Muscle of leg (tissue), 11 donors: ENCODE results near the gene SPOCK1. TPM values are rescaled to one million over a fixed set of nuclear protein-coding genes. Genes with fewer than 3 reads are reported as not detected.

Source experiments
- DNase-seq: peaks from one replicate; pipeline ENCODE4 v3.0.0; 2013
- H3K27ac ChIP-seq: one replicate; pipeline ENCODE4 v1.5.1; 2013; ENCODE audit warnings: mild to moderate bottlenecking, low read length, control low read depth
- H3K27me3 ChIP-seq: one replicate; pipeline ENCODE4 v1.6.1; 2013; ENCODE audit warnings: low read length; ENCODE audit not compliant: control insufficient read depth, insufficient read depth
- H3K36me3 ChIP-seq: one replicate; pipeline ENCODE4 v1.6.1; 2013; ENCODE audit warnings: low read length; ENCODE audit not compliant: control insufficient read depth, insufficient read depth
- H3K4me1 ChIP-seq: one replicate; pipeline ENCODE4 v1.6.1; 2013; ENCODE audit warnings: low read length; ENCODE audit not compliant: control insufficient read depth, insufficient read depth
- H3K4me3 ChIP-seq: one replicate; pipeline ENCODE4 v1.5.1; 2013; ENCODE audit warnings: low read length, control low read depth
- H3K9me3 ChIP-seq: replicated peaks from 2 replicates; pipeline ENCODE4 v1.6.1; 2013; ENCODE audit warnings: low read depth, low read length; ENCODE audit not compliant: control insufficient read depth
- WGBS: methylation state at CpG from one replicate; pipeline ENCODE4 v1.1.5; 2013; ENCODE audit warnings: missing lambda C conversion rate; ENCODE audit not compliant: insufficient coverage; 5-methylcytosine and 5-hydroxymethylcytosine counted together
- polyA plus RNA-seq, 8 donors: library from polyadenylated mRNA; unstranded; fragments of 120-200 nt; gene quantifications; one replicate each; pipeline versions ENCODE4 v1.2.1 to v1.2.3, GENCODE V29; 2013; ENCODE audit warnings: inconsistent platforms in 1 of 8, low replicate concordance in 1 of 8; ENCODE audit not compliant: insufficient read length in 8 of 8, insufficient read depth in 1 of 8
- total RNA-seq: library from RNA; stranded (reverse); fragments of 120-200 nt; gene quantifications from one replicate; pipeline ENCODE4 v1.2.4, GENCODE V29; 2013

Gene SPOCK1
- total and polyA plus RNA-seq, 9 donors, result 2.3 to 14.8 (median 4.6) TPM

GRCh38 chr5:137370096-137371071 lies 128.7 kb downstream of the SPOCK1 start:
- DNase-seq, result no peak
- H3K36me3 ChIP-seq, result no peaks in the 10 kb centered on the region
- H3K27ac ChIP-seq, result no peak overlapping the region
- no peak overlapping the region for H3K4me3 ChIP-seq
- H3K27me3 ChIP-seq, result peaks cover 2% of the 10 kb centered on the region
- WGBS, result 83% methylated on average over 9 of the region's 15 CpGs
- H3K4me1 ChIP-seq, result no peaks in the 10 kb centered on the region
- no peaks in the 10 kb centered on the region for H3K9me3 ChIP-seq

- no peak overlapping the region for H3K27ac ChIP-seq
- no peak for DNase-seq
- WGBS, result 90% methylated on average over 4 of the region's 6 CpGs
- no peak overlapping the region for H3K4me3 ChIP-seq
- no peaks in the 10 kb centered on the region for H3K9me3 ChIP-seq
- no peaks in the 10 kb centered on the region for H3K4me1 ChIP-seq
- peaks cover 2% of the 10 kb centered on the region for H3K27me3 ChIP-seq
- H3K36me3 ChIP-seq, result no peaks in the 10 kb centered on the region
Observed at GRCh38 chr5:137368651-137369050, 130.5 kb downstream of the SPOCK1 start.

- no peak for DNase-seq
- peaks cover 2% of the 10 kb centered on the region for H3K27me3 ChIP-seq
- no peak overlapping the region for H3K4me3 ChIP-seq
- no peaks in the 10 kb centered on the region for H3K9me3 ChIP-seq
- WGBS, result 83% methylated on average over 1 of the region's 1 CpG
- no peaks in the 10 kb centered on the region for H3K36me3 ChIP-seq
- H3K27ac ChIP-seq, result no peak overlapping the region
- no peaks in the 10 kb centered on the region for H3K4me1 ChIP-seq
Observed at GRCh38 chr5:137367951-137368350, 131.2 kb downstream of the SPOCK1 start.

GRCh38 chr5:137366526-137366925 lies 132.6 kb downstream of the SPOCK1 start:
- Histone ChIP-seq H3K4me1 (no peaks in the 10 kb centered on the region), H3K27ac (no peak overlapping the region), H3K36me3 (no peaks in the 10 kb centered on the region), H3K4me3 (no peak overlapping the region), H3K9me3 (no peaks in the 10 kb centered on the region), H3K27me3 (peaks cover 2% of the 10 kb centered on the region)
- peak; percentile 2 for DNase-seq
- 40% methylated on average over 1 of the region's 3 CpGs for WGBS

- Histone ChIP-seq H3K27ac (no peak overlapping the region), H3K4me3 (no peak overlapping the region), H3K36me3 (no peaks in the 10 kb centered on the region), H3K9me3 (no peaks in the 10 kb centered on the region), H3K27me3 (no peaks in the 10 kb centered on the region), H3K4me1 (no peaks in the 10 kb centered on the region)
- DNase-seq, result no peak
- no CpG with 5 or more reads among the region's 3 CpGs for WGBS
Observed at GRCh38 chr5:137365126-137365865, 133.8 kb downstream of the SPOCK1 start.

DNA sequence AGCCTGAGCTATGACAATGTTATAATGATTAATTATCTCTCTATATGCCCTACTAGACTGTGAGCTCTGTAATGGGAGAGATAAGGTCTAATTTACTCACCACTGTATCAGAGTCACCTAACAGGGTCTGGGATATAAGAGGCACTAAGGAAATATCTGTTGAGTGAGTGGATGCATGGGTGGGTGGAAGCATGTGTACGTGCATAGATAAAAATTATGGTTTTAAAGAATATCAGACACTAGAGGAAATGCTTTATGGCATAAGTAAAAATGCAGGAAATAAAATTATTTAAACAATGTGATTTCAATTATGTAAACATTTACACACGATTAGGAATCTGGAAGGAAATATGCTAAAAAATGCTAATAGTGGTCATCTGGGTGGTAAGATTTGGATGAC lies 137.8 kb downstream of the SPOCK1 start:
- Histone ChIP-seq H3K27me3 (no peaks in the 10 kb centered on the region), H3K36me3 (no peaks in the 10 kb centered on the region), H3K27ac (no peak overlapping the region), H3K4me1 (no peaks in the 10 kb centered on the region), H3K4me3 (no peak overlapping the region), H3K9me3 (no peaks in the 10 kb centered on the region)
- WGBS, result no CpG with 5 or more reads among the region's 2 CpGs
- DNase-seq, result no peak

DNA sequence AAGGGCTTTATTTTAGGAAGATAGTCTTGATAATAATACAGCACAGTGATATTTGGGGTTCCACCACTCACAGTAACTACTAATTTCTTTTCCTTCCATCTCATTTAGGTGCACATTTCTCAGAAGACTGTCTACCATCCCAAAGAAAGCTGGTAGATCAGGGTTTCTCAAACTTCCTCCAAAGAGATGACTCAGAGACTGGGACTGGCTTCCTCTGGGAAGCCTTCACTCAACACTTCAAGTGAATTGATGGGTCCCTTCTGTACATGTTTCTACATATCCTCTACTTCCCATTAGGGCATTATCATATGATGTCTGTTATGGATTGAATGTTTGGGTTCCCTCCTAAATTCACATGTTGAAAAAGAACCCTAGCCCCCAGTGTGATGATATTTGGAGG lies 138.5 kb downstream of the SPOCK1 start:
- H3K36me3 ChIP-seq, result no peaks in the 10 kb centered on the region
- no peak overlapping the region for H3K27ac ChIP-seq
- H3K4me1 ChIP-seq, result no peaks in the 10 kb centered on the region
- DNase-seq, result no peak
- H3K9me3 ChIP-seq, result no peaks in the 10 kb centered on the region
- no peaks in the 10 kb centered on the region for H3K27me3 ChIP-seq
- H3K4me3 ChIP-seq, result no peak overlapping the region

DNA sequence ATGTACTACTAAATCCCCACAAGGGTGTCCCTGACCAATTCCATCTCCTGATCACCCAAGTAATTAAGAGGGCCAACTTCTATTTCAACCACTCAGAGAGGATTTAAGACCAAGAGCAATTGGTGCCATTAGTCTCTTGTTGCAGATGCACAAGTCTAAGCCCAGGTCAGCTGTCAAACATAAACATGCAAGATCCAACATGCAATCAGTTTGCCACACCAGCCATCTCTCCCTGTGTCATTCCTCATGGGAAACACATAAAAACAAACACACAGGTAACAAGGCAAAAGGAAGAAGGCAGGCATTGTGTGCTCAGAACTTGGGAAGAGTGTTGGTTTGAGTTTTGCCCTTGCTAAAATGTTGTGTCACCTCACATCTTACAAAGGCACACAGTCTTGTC lies 139.2 kb downstream of the SPOCK1 start:
- Histone ChIP-seq H3K27me3 (no peaks in the 10 kb centered on the region), H3K36me3 (no peaks in the 10 kb centered on the region), H3K4me3 (no peak overlapping the region), H3K27ac (no peak overlapping the region), H3K4me1 (no peaks in the 10 kb centered on the region), H3K9me3 (no peaks in the 10 kb centered on the region)
- no peak for DNase-seq

- Histone ChIP-seq H3K36me3 (no peaks in the 10 kb centered on the region), H3K4me3 (no peak overlapping the region), H3K9me3 (no peaks in the 10 kb centered on the region), H3K4me1 (no peaks in the 10 kb centered on the region), H3K27me3 (peaks cover 2% of the 10 kb centered on the region), H3K27ac (no peak overlapping the region)
- 57% methylated on average over 3 of the region's 3 CpGs for WGBS
- DNase-seq, result no peak
Observed at GRCh38 chr5:137357436-137357835, 141.7 kb downstream of the SPOCK1 start.

DNA sequence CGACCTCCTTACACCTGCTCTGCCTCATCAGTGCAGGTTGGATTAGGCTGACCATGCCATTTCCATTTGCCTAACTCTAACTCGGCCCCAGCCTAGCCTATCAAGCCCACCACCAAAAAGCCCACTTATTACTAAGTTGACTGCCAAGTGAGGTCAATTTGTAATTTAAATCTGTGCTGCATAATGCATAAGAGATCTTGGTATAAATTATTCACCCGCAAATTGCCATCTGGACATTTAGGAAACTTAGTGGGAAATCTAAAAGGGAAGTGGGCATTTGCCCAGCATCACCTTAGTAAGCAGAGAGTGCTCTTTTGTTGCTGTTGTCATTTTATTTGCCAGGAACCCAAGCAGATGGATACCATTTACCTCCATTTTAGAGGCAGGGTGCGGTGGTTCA lies 143.0 kb downstream of the SPOCK1 start:
- H3K36me3 ChIP-seq, result no peaks in the 10 kb centered on the region
- DNase-seq, result no peak
- H3K4me3 ChIP-seq, result no peak overlapping the region
- peaks cover 2% of the 10 kb centered on the region for H3K27me3 ChIP-seq
- WGBS, result 86% methylated on average over 2 of the region's 4 CpGs
- no peak overlapping the region for H3K27ac ChIP-seq
- H3K4me1 ChIP-seq, result no peaks in the 10 kb centered on the region
- H3K9me3 ChIP-seq, result no peaks in the 10 kb centered on the region
